Hepatocyte (in vitro differentiated cells): ENCODE measurements around the gene ACSBG1.

Source experiments
- CTCF ChIP-seq: fragments of 200-600 bp; sonication (generic); IDR thresholded peaks from 2 replicates; pipeline ENCODE4 v1.5.1; 2016; ENCODE audit warnings: antibody characterized with exemption, mild to moderate bottlenecking; ENCODE audit not compliant: poor library complexity
- EZH2 ChIP-seq: fragments of 200-600 bp; sonication (generic); IDR thresholded peaks from 2 replicates; pipeline ENCODE4 v1.6.1; 2016; ENCODE audit warnings: antibody characterized with exemption, mild to moderate bottlenecking, borderline replicate concordance
- EZH2phosphoT487 ChIP-seq: fragments of 200-600 bp; sonication (generic); IDR thresholded peaks from one replicate; pipeline ENCODE4 v1.6.1; 2018; ENCODE audit warnings: antibody characterized with exemption, mild to moderate bottlenecking, low read depth, moderate library complexity; ENCODE audit not compliant: unreplicated experiment, severe bottlenecking

GRCh38 chr15:78207110-78207458 is 27.3 kb downstream of the ACSBG1 start:
- TF ChIP-seq CTCF = no peak
- no peak for TF ChIP-seq EZH2
- no peak for TF ChIP-seq EZH2phosphoT487
